CD4-positive, alpha-beta T cell treated with Interleukin-21 for 1 hour (primary cell): ENCODE measurements around the gene CSMD2.

Experiments
- DNase-seq: peaks from one replicate; pipeline ENCODE4 v3.0.0-alpha.2; 2020

Gene CSMD2

DNA sequence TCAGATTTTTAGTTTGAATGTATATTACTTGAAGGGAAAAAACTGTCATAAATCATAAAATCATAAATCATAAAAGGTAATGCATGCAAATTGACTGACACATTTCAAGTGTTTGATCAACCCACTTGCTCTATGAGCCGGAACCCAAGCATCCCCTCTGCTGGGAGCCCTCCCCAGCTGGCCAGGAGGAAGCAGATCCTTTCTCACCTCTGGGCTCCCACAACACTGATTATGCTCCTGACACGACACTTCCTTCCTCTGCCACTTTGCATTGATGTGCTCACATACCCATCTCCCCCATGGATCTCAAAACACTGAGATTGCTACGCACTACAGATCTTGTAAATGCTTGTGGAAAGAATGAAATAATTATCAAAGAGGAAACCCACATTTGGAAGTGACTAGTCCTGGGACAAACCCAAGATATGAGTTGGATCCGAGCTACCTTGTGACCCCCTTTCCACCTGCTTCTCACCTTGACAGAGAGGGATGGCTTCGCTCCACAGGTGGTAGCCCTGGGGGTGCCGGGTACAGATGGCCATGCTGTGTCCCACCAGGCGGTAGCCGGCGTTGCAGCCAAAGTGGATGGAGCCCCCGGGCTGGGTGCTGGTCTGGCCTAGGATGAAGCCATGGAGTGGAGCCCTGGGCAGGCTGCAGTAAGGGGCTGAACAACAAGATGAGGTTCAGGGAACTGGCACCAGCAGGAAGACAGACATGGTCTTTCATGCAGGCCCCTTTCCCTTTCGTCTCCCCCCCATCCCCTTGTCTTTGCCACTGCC is 588.0 kb downstream of the CSMD2 start:
- no peak for DNase-seq

DNA sequence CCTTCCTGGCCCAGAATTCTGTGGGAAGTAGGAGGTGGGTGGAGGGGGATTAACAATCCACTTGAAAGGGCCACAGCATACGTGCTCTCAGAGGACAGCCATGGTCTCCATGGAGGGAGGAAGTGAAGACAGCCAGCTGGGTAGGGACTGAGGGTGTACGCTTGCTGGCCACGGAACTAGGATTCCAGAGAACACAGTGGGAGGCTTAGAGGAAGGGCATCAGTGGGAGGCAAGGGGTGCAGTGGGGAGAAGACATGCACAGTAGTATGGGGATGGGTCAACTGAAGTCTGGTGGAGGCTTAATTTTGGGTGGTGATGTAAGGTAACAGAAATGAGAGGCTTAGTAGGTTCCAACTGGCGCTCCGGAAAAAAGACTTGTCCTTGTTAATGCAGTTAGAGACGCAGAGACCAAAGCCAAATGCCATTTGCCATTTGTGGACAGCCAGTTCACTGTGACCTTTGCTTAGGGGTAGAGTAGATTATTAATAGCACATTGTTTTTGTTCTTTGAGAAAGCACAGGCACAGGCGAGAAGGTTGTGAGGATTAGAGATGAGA is 589.6 kb downstream of the CSMD2 start:
- no peak for DNase-seq

DNA sequence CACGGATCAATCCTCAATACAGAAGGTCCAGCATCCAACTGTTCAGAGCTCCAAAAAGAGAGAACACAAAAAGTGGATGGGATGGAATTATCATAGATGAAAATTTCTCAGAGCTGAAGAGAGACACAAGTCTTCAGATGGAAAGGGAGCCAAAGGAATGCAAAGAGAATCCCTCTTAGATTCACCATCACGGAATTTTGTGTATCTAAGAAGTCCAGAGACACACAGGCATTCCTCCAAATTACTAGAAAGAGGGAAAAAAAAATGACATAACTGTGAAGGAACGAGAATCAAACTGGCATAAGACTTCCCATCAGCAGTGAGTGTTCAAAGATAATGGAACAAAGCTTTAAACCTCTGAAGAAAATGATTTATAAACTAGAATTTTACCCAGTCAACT is 591.4 kb downstream of the CSMD2 start:
- DNase-seq, result no peak

DNA sequence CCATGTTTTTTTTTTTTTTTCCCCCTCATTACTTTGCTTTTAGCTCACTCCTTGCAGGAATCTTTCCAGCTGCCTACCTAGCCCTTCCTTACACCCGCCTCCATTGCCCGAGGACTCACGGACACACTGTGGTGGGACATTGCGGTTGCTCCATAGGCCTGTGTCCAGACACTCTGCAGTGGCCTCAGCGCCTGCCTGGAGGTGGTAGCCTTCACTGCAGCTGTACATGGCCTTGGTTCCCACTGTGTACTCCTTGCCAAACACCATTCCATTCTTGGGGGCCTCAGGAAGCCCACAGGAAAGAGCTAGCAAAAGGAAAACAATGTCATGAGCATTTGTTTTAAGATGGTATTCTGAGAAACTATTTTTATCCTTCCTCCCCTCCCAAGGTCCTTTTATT is 592.6 kb downstream of the CSMD2 start:
- DNase-seq, result no peak

DNA sequence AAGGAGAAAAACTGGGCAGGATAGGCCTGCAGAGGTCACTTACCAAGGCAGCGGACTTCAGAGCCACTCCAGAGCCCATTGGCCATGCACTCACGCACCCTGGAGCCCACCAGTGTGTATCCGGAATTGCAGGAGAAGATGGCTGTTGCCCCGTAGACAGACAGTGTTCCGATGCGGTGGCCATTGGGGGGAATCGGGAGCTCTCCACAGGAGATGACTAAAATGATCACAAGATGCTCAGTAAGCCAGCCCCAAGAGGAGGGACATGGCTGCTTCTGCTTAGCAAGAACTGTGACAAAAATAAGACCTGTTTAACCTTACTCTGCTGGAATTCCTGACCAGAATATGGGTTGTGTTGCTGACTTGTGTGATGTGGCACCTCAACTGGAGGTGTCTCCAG is 595.7 kb downstream of the CSMD2 start:
- no peak for DNase-seq

DNA sequence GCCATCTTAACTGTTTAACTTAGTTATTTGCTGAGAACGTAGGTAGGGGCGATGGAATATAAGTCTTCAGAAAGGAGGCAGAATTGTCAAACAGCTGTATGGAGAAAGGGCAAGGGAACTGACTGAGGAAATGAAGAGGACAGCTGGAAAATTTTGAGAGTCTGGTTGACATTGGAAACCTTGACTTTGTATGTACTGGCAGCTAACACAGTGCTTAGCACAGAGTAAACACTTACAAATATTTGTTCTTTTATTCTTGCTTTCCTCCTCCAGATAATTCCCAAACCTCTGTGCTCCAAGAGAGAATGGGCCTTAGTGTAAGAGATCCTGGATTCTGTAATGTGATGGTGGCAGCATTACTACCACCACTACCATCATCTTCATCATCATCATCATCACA is 601.3 kb downstream of the CSMD2 start:
- no peak for DNase-seq

DNA sequence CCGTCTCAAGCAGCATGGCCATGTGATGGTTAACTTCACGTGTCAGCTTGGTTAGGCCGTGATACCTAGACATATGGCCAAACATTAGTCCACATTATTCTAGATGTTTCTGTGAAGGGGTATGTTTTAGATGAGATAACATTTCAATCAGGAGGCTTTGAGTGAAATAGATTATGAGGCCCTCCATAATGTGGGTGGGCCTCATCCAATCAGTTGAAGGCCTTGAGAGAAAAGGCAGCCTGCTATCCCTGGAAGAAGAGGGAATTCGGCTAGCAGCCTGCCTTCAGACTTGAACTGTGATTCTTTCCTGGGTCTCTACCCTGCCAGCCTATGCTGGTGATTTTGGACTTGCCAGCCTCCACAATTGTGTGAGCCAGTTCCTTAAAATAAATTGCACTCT is 602.5 kb downstream of the CSMD2 start:
- DNase-seq, result no peak

DNA sequence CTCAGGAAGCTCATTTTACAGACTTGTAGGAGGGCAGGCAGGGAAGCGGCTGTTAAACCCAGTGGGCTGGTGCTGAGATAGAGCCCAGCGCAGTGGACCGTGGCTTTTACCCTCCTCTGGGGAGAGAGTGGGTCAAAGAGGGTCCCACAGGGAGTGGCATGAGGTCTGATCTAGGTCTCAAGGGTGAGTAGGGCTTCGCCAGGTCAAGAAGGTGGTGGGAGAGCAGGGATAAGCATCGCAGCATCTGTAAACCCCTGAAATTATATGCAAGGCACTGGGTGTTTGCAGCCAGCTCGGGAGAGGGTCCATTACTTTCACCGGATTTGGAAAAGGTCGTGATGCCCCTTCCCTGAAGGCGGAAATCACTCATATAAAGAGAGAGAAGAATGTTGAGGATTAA is 603.5 kb downstream of the CSMD2 start:
- no peak for DNase-seq

DNA sequence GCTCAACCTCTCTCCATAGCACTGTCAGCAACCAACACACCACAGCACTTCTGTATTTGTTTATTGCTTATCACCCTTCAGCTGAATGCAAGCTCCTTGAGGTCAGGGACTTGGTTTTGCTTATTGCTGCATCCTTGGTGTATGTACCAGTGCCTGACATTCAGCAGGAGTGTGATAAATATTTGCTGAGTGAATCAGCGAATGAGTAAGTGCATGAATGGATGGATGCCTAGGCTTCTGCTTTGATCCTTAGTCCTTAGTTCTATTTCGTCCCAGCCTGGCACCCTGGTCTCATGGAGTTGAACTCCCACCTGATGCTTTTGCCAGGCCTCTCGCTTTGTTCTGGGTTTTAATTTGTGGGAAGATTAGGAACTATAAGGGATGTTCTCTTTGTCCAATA is 604.4 kb downstream of the CSMD2 start:
- DNase-seq, result no peak

DNA sequence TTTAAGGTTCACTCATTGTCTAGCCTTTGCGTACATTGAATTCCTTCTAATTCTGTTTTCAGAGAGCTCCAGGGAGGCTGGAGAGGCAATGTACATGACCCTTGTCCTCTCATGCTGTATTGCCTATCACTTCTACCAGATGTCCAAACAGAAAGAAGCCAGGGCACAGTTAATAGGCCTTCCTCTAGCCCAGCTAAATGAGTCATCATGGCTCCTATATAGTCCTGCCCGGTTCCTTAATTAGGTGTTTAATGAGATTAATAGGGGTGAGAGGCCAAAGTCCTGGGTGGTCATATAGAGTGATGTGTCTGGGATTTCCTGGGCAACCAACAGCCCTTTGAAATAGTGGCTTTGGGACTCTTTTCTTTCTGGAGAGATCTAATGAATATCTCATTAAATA is 616.3 kb downstream of the CSMD2 start:
- DNase-seq, result no peak

DNA sequence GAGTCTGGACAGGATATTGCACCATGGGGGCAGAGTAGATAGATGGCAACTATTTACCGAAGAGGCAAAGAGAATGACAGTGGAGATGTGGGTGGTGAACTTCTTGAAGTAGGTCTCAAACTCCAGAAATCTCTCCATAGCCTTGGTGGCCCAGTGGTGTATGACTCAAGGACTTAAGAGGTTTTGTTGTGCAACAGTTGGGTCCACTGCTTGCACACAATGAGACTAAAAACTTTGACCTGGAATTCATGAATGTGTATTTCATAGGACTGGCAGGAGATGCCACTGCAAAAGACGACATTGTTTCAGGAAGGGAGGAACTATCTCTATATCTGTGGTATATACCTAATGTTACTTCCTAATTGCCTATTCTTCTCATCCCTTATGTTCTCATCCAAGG is 616.7 kb downstream of the CSMD2 start:
- DNase-seq, result no peak

DNA sequence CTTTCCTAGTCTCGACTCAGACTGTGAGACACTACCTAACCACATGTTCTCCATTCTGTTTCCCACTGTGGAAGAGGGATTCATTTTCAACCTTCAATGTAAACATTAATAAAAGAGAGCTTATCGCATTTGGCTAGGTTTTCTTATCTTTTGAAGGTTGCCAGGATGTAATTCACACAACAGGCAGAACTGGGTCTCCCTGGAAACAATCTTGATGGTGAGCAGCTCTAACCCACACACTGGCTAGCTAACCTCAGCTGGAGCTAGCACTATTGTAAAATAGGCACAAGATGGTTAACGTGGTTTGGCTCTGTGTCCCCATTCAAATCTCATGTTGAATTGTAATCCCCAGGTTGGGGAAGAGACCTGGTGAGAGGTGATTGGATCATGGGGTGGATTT is 617.5 kb downstream of the CSMD2 start:
- DNase-seq, result no peak

DNA sequence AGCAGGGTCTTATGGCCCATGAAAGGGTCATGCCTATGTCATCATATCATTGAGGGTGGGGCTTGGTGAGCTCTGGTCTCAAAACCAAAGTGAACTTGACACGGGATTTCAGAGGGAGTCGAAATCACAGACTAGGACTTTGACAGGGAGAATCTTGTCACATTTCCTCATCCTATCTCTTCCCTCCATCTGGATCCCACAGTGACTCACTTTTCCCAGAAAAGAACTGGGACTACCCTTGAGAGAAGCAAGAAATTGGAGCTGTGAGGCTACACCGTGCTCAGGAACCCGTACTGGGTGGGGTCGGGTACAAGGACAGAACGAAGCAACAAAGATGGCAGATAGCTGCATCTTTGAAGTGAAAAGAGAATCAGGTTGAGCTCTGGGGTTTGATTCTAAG is 623.1 kb downstream of the CSMD2 start:
- DNase-seq, result no peak

DNA sequence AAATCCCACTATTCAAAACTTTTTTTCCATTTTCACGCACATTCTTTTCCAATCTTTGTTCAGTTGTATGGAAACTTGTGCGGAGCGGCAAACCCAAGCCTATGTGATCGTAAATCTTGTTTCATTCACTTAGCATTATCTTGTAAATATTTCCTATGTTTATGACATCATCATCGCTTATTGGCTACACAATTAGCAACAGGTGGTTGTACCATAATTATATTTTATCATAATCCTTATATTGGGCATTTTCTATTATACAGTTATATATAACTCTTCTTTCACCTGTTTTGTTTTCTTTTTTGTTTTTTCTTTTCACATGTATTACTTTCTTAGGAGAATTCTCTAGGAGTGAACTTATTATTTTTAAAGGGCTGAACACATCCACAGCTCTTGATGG is 627.1 kb downstream of the CSMD2 start:
- DNase-seq, result no peak

DNA sequence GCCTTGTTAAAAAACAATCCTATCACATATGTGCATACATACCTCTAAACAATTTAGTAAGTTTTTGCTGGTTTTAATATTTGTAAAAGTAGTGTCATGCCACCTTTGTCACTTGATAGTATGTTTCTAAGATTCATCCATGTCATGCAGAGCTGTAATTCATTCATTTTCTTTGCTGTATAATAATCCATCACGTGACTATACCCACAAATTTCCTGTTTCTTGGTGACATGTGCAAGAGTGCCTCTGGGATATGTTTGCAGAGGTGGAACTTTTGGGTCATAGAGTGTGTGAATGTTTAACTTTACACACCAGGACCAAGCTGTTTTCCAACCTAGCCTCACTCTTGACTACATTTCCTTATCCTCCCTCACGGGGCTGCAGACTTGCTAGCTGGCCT is 629.7 kb downstream of the CSMD2 start:
- no peak for DNase-seq

DNA sequence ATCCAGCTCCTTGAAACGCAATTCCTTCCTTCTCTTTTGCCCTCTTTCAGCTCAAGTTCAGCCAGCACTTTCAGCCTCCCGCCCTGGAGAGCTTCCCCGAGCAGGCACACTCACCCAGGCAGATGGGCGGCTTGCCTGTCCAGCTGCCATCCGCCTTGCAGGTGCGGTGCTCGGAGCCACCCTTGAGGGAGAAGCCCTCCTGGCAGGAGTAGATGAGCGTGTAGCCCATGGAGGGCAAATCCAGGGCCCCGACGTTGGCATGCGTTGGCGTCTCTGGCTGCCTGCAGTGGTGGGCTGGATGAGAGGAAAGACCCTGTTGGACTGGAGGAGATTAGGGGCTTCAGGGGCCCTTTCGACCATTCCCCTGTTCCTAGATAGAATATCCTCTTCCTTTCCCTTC is 632.1 kb downstream of the CSMD2 start:
- no peak for DNase-seq

DNA sequence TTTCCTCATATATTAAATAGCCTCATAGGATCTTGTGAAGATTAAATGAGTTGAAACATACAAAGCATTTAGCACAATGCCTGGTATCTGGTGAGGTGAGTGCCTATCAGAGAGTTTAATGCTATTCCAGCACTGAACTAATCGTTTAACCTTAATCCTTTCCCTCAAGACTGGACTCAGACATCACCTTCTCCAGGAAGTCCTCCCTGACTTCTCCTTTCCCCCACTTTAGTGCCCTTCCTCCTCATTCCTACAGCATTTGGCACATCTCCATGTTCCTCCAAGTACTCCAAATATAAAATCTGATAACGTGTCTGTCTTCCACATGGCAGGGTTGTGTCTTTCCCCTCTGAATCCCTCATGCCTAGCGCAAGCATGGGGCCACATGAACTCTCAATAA is 632.8 kb downstream of the CSMD2 start:
- no peak for DNase-seq

DNA sequence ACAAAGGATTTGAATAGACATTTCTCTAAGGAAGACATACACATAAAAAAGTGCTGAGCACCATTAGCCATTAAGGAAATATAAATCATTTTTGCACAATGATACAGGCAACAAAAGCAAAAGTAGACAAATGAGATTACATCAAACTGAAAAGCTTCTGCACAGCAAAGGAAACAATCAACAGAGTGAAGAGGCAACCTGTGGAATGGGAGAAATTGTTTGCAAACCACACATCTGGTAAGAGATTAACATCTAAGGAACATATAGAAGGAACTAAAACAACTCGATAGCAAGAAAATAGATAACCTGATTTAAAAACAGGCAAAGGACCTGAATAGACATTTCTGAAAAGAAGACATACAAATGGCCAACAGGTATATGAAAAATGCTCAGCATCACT is 635.1 kb downstream of the CSMD2 start:
- no peak for DNase-seq

DNA sequence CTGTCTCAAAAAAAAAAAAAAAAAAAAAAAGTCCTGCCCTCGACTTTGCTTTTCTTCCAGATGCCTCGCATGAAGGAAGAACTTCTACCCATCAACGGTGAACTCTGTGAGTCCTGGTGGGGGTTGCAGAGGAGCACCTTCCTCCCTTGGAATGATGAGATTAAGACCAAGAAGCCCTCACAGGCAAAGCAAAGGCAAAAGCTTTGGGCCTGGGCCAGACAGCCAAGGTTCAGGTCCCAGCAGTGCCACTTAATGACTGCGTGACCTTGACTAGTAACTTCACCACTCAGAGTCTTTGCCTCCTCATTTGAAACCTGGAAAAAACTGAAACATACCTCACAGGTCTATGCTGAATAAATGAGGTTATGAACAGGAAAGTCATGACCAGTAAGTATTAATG is 637.1 kb downstream of the CSMD2 start:
- no peak for DNase-seq

DNA sequence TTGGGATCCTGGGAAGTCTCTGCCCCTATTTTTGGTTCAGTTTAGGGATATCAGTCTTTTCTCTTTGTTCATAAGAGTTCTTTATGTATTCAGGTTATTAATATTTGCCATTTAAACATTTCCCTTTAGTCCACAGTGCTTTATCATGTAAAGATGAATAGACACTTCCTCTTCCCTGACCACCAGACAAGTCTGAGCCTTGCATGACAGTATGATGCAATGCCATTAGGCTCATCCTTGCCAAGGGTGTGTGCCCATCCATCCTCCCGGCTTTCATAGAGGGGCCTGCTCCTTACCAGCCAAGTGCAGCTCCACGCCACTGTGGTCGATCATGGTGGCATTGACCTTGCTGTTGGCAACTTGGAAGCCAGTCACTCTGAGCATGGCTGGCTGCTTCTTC is 640.4 kb downstream of the CSMD2 start:
- DNase-seq, result no peak

DNA sequence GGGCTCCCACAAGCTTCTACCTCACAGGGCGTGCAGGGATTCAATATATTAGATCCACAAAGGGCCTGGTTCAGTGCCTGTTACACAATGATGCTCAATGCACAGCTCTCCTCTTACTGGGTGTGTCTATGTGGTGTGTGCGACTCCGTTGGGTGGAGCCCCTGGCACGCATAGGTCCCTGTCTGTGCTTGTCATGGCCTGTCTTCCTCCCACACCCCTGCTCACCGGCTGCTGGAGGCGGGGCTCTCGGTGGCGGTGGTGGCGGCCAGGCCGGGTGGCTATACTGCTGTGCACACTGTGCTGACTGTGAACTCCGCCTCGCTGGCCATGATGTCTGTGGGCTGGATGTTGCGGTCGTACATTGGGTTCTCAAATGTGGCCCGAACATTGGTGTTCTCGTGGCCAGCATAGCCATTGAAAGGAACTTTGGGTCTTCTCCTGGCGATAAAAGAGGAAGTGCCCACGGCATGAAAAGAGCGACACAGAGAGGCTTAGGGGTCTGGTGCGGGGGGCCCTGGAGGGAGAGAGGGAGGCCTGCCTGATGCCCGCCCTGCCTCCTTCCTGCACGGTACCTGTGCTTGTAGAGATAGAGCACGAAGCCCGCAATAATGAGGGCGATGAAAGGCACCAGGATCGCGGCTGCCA is 645.7 kb downstream of the CSMD2 start:
- no peak for DNase-seq

DNA sequence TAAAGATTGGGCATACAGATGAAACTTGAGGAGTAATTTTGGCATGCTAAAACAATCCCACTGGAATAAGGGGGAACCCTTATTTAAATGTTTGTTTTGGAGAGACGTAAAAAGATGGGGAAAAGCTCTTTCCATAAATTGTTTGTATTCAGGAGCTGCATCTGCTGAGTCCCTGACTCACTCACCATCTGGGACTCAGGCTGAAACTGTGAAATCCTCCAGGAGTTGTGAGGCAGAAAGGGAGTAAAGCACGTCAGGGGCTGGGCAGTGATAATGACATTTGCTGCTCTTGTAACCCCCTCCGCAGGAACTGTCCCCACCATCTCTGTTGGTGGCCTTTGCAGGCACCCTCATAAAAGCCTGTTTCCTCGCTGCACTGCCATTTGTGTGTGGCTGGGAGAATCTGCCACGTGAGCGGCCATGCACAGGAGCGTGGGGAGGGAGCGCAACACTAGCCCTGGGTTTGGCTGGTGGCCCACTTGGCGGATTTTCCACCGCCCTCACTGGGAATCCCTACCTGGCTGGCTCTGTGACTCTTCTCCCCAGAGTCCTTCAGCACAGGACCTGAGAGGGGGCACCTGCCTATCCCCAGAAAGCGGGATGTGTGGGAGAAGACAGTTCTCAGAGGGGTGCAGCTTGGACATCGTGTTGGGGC is 647.3 kb downstream of the CSMD2 start:
- no peak for DNase-seq

DNA sequence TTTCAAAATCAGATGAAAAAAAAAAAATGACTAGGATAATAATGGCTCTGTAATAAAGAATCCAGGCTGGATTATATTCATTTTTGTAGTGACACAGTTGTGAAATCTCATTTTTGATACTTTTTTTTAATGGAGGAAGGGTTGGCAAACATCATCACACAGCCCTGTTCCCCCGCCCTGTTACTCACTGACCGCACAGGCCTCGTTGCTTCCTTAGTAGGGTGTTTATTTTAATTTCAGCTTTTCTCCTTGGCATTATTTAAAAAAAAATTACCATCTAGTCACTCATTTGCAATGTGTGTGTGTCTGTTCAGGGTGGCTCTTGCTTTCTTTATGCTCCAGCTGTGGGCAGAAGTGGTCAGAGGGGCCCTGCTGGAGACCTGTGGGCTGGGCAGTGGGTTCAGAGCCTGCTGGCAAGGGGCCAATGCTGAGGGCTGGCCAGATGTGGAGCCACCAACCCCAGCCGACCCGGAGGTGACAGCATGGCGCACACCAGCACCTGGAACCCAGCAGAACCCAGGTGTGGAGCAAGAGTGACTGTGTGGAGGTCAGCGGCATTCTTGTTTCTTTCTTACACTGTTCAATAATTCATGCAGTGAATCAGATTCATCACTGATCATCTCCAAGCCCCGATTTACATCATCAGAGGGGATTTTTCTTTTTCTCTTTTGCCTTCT is 648.0 kb downstream of the CSMD2 start:
- no peak for DNase-seq

DNA sequence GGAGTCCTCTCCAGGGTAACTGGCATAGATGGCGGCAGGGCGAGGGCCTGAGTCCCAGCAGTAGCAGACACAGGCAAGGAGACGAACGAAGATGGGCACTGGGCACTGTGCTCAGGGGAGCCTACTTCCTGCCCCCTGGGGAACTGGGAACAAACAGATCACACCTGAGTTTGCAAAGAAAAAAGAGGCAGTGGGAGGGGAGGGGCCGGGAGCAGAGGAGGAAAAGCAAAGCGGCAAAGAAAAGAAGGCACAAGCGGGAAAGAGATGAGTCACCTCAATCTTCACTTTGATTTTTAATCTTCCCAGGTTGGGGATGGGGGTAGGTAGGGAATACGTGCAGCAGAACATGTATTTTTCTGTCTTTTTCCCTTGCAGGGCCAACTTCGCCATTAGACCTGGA is 648.6 kb downstream of the CSMD2 start:
- DNase-seq, result no peak
